NCI-H748 (cell line): ENCODE results near the gene HSPA12B.

ENCODE experiments used
- DNase-seq: peaks from one replicate; lab custom pipeline; 2025; ENCODE audit not compliant: unreplicated experiment; lab: John Stamatoyannopoulos, UW

HSPA12B gene

GRCh38 chr20:3765171-3765882 is 32.8 kb downstream of the HSPA12B start:
- DNase-seq = no peak

GRCh38 chr20:3766422-3767109 is 34.1 kb downstream of the HSPA12B start:
- no peak for DNase-seq

DNA sequence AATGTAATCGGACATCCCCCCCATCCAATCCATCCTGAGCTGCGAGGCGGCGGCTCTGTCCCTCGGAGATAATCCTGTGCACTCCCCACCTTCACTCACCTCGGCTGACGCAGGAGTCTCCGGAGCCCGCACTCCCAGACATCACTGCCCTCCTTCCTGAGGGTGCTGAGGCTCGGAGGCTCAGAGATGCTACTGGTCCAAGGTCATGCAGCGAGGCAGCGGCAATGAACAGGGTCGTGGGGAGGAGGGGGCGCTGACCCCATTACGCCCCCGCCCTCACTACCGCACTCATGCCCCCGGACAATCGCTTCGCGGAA is 34.6 kb downstream of the HSPA12B start:
- DNase-seq = peak; percentile 56

GRCh38 chr20:3767427-3768341 is 35.2 kb downstream of the HSPA12B start, which contains the start of gene ADISSP:
TSS of gene ADISSP (minus strand) at chr20:3767753. CDS start at chr20:3760100, 7,653 bp downstream.
- DNase-seq = peak; percentile 100

- DNase-seq = peak; percentile 97
These were observed 36.1 kb downstream of the HSPA12B start for GRCh38 chr20:3768342-3769130.

- no peak for DNase-seq
These were observed 39.1 kb downstream of the HSPA12B start for GRCh38 chr20:3771552-3772058.

GRCh38 chr20:3775457-3776108 is 43.1 kb downstream of the HSPA12B start:
- no peak for DNase-seq

DNA sequence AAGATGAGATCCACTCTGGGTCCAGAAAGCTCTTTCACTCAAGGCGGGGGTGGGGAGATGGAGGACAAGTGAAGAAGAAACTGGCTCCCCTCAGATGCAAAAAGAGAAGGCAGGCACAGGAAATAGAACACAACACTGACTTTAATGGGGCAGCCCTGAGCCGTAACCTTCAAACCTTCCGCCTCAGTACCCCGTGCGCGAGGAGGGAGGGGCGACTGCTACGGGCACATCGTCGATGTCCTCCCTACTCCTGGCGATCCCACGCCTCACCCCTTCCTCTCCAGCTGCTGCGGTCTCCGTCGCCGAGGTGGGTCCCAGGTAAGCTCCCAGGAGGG is 44.9 kb downstream of the HSPA12B start:
- peak; percentile 70 for DNase-seq

DNA sequence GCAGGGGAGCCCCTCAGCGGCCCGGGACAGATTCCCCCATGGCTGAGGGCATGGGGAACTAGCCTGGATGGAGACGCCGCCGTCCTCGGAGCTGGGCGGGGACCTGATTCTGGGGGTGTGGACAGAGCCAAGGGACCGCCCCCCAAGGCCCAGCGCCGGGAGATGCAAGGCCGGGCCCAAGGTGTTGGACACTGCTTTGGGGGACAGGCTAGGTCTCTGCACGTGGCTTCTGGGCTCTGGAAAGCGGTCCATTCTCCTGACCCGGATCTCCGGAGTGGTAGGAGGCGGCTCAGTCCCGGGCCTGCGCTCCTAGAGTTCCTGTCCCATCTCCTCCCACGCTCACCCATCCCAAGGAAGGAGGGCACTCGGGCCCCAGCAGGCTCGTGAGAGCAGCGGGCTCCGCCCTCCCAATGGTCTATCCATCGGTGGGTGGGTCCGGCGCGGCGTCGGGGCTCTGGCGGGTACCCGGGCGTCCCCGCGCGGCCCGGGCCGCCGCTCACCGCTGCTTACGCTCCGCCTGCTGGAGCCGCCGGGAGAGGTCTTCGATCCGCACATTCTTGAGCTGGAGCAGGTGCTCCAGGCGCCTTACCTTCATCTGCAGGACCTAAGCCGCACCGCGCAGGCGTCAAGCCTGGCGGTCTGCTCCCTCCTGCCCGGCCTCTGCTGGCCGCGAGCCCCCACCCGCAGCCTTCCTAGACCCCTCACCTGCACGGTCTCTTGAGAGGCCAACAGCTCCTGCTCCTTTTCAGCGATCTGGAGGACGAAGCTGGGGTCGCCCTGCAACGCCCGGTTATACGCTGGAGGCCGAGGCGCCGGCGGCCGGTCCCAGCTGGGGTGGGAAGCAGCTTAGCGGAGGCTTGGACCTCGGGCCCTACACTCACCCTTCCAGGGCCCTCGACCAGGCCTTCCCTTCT is 45.5 kb downstream of the HSPA12B start:
- peak; percentile 83 for DNase-seq

GRCh38 chr20:3778976-3779375 is 46.5 kb downstream of the HSPA12B start:
- DNase-seq = no peak

- peak; percentile 99 for DNase-seq
These were observed 48.8 kb downstream of the HSPA12B start, which contains the start of gene SPEF1 for GRCh38 chr20:3781153-3781910. TSS of gene SPEF1 (minus strand) at chr20:3781448. CDS start at chr20:3781287, 161 bp downstream.

GRCh38 chr20:3782597-3782996 is 50.1 kb downstream of the HSPA12B start:
- DNase-seq = no peak

DNA sequence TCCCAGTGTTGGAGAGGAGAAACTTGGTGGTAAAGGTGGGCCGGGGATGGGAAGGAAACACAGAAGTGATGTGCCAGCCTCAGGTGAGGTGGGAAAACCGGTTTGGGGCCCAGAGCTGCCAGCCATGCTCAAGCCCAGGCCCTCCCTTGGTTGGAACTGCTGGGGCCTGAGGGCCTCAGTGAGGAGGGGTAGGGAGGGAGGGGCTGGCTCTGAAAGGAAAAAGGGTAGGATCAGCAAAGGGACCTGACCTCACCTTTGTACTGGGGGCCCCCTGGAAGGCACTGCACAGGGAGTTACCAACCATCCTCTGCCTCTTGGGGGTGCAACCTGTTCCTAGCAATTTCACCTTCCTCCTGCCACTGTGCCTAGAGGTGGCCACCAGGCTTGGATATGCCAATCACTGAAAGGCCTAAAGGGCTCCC is 50.6 kb downstream of the HSPA12B start:
- DNase-seq = peak; percentile 21

DNA sequence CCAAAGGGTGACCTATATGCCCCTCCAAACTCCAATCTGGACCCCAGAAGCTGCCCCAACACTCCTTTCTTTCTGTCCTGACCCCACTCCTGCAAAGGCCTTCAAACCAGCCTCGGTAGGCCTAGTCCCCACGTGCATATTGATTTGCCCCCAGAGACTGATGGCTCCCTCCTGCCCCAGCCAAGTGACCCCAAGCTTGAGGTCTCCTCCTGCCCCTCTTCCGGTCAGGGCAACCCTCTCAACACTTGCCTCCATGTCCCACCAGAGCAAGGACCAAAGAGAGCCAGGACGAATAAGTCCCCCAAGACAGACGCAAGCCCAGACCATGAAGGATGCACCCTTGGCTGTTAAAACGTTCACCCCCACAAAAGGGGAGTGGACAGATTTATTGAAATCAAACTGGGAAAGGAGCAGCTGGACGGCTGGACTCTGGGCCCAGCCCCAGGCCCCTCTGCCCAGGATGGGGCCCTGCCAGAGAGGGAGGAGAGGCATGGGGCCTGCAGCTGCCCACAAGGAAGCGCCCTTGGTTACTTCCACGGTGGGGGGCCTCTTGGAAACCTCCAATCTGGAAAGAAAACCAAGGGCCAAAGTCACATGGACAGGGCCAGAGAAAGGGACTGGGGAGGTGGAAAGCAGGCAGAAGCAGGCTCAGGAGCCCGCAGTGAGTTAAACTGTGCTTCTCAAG is 51.2 kb downstream of the HSPA12B start:
- no peak for DNase-seq

DNA sequence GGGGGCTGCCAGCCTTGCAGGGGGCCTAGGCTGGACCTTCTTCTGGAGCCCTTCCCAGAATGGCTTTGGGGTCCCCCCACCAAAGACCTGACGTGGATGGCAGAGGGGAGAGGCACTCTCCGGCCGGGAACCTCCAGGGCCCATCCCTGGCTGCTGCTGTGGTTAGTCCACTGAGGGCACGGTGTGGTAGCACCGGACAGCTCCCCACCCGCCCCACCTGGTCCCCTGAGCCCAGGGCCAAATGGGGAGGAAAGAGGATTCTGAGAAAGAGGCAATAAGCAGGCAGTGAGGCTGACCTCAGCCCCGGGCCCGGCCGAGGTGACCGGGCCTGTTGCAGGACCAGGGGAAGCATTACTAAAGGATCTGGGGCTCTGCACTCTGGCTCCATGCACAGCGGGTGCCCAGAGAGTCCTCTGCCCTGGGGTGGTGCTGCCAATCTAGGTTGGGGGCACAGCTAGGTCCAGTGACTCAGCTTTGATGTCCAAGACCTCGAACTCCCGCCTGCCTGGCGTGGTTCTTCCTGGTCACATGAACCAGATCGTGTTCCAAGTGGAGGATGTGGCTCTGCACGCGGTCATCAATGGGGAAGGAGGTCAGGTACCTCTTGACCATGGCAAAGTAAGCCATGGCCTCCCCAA is 51.9 kb downstream of the HSPA12B start:
- DNase-seq = no peak

DNA sequence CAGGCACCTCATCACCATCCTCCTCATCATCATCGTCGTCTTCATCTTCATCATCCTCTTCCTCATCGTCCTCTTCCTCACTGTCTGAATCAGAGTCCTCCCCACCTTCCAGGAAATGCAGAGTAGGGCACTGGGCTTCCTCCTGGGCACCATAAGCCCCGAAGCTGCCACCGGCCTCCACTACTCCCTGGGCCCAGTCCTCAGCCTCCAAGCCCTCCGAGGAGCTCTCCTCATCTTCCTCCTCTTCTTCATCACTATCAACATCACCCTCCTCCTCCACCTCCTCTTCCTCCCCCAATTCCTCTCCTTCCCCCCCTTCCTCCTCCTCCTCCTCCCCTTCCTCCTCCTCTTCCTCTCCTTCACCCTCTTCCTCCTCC is 52.4 kb downstream of the HSPA12B start:
- no peak for DNase-seq
